Measurements from ENCODE around the gene CEBPG. TPM values are rescaled to one million over a fixed set of nuclear protein-coding genes. Genes with fewer than 3 reads are reported as not detected.

Gene CEBPG
- total RNA-seq, result 10 to 100 TPM; 23.3 to 32.0 (median 23.4) TPM

DNA sequence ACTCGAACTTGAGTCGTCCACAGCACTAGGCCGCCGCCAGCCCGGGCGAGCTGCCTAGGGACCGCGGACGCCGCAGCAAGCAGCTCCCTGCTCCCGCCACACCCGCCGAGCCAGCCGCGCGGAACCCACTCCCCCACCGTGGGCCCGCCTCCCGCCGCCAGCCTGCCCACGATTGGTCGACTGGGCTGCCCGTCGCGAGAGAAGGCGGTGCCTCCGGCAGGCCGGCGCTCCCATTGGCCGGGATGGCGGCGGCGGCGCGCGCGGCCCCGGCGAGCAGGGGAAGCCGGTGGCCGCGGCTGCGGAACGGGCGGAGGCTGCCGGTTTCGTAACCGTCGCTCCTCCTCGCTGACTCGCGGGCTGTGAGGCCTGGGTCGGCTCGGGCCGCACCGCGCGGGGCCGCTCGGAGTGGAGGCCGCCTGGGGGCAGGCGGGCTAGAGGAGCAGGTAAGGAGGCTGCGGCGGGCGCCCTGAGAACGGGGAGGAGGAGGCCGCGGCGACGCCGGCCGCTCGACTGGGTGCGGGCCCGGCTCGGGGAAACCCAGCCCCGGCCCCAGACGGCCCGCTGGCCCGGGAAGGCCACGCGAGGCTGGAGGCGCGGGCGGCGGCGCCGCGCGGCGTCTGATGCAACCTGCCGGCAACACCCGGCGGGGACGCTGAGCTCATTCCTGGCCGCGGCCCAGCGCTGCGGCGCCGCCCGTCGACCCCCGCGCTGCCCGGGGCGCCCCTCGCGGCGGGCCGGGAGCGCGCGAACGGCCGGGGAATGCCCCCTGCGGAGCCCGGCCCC is at the start of gene CEBPG:
CEBPG (plus strand) TSS at position 257 of the 783 bp plus-strand sequence. CDS start 5,531 bp downstream, outside the sequence.
- no peaks in the 10 kb centered on the region for H3K36me3 ChIP-seq
- intact Hi-C loops (cut with DNase I; ENCODE audit: low total_unique reads), result no loop called here
- peak within 1 kb of the TSS; percentile 95 to 99 for H3K27ac ChIP-seq
- H3K27me3 ChIP-seq, result no peaks in the 10 kb centered on the region
- H3K4me1 ChIP-seq, result no peaks in the 10 kb centered on the region
- peak; percentile 92 to 96 for DNase-seq (ENCODE audit: low spot score in 2 of 2)
- H3K4me3 ChIP-seq, result peak within 1 kb of the TSS; percentile 81 to 93 (median 90)
- TF ChIP-seq POLR2A (IDR thresholded peaks at IDR 0.05) (no peak), POLR2AphosphoS5 (IDR thresholded peaks at IDR 0.05) (peak in 2 of 3 donors; percentile 37 to 73)
- TF ChIP-seq, protein P1, sequence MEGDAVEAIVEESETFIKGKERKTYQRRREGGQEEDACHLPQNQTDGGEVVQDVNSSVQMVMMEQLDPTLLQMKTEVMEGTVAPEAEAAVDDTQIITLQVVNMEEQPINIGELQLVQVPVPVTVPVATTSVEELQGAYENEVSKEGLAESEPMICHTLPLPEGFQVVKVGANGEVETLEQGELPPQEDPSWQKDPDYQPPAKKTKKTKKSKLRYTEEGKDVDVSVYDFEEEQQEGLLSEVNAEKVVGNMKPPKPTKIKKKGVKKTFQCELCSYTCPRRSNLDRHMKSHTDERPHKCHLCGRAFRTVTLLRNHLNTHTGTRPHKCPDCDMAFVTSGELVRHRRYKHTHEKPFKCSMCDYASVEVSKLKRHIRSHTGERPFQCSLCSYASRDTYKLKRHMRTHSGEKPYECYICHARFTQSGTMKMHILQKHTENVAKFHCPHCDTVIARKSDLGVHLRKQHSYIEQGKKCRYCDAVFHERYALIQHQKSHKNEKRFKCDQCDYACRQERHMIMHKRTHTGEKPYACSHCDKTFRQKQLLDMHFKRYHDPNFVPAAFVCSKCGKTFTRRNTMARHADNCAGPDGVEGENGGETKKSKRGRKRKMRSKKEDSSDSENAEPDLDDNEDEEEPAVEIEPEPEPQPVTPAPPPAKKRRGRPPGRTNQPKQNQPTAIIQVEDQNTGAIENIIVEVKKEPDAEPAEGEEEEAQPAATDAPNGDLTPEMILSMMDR (IDR thresholded peaks at IDR 0.05), result peak in 1 of 3 donors; percentile 37
- no peaks in the 10 kb centered on the region for H3K9me3 ChIP-seq

DNA sequence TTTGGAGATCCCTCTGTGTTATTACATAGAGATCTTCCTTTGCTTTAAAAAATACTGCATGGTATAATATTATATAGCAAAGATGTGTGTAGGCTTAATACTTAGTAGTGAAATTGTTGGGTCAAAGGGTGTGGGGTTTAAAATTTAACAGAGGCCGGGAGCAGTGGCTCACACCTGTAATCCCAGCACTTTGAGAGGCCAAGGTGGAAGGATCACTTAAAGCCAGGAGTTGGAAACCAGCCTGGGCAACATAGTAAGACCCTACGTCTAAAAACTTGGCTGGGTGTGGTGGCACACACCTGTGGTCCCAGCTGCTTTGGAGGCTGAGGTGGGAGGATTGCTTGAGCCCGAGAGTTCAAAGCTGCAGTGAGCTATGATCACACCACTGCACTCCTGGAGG is 48.9 kb upstream of the CEBPG start:
- no peak overlapping the region for H3K27ac ChIP-seq
- intact Hi-C loops (cut with DNase I; ENCODE audit: low total_unique reads), result no loop called here
- DNase-seq (ENCODE audit: low spot score in 2 of 2), result no peak
- no peaks in the 10 kb centered on the region for H3K36me3 ChIP-seq
- TF ChIP-seq POLR2A (IDR thresholded peaks at IDR 0.05), result no peak
- TF ChIP-seq POLR2AphosphoS5 (IDR thresholded peaks at IDR 0.05), result no peak
- TF ChIP-seq, protein P1 (IDR thresholded peaks at IDR 0.05), result no peak
- H3K9me3 ChIP-seq, result peaks cover 6 to 9% of the 10 kb centered on the region in 2 donors
- no peaks in the 10 kb centered on the region for H3K4me1 ChIP-seq
- no peaks in the 10 kb centered on the region for H3K27me3 ChIP-seq
- H3K4me3 ChIP-seq, result no peak overlapping the region

DNA sequence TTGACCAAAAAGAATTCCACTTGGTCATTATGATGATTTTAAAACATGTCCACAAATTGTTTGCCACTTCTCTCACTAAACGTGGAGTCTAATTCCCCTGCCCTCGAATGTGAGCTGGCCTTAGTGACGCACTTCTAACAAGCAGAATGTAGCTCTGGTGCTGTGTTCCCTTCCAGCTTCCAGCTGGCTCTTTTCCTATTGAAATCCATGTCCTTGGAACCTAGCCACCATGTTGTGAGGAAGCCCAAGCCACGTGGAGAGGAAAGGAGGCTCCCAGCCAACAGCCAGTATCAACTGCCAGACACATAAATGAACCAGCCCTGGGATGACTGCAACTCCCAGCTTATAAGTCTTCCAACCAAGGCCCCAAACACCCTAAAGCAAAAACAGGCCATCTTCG is 47.6 kb upstream of the CEBPG start:
- DNase-seq (ENCODE audit: low spot score in 2 of 2), result no peak
- Histone ChIP-seq H3K4me1 (no peaks in the 10 kb centered on the region), H3K27me3 (no peaks in the 10 kb centered on the region), H3K36me3 (no peaks in the 10 kb centered on the region), H3K4me3 (no peak overlapping the region), H3K9me3 (peaks cover 6 to 9% of the 10 kb centered on the region in 2 donors), H3K27ac (no peak overlapping the region)
- TF ChIP-seq, protein P1 (IDR thresholded peaks at IDR 0.05), result no peak
- TF ChIP-seq POLR2AphosphoS5 (IDR thresholded peaks at IDR 0.05) (peak in 1 of 3 donors; percentile 35), POLR2A (IDR thresholded peaks at IDR 0.05) (no peak)
- intact Hi-C loops (cut with DNase I; ENCODE audit: low total_unique reads), result no loop called here

DNA sequence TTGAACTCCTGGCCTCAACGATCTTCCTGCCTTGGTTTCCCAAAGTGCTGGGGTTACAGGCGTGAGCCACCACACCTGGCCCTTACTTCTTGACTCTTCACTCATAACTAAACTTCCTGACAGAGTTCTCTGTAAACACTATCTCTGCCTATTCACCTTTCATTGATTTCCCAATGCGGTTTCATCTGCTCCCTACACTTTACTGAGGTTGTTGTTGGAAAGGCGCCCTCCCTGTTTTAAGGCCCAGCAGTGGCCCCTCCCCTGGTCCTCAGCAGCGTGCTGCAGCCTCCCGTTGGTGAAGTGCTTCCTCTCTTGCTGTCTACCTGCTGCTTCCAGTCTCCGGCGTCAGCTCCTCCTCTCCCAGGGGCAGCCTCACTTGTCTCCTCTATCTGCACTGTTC is 44.4 kb upstream of the CEBPG start:
- H3K9me3 ChIP-seq, result peaks cover 6 to 9% of the 10 kb centered on the region in 2 donors
- intact Hi-C loops (cut with DNase I; ENCODE audit: low total_unique reads), result no loop called here
- H3K4me3 ChIP-seq, result no peak overlapping the region
- H3K36me3 ChIP-seq, result no peaks in the 10 kb centered on the region
- no peak for DNase-seq (ENCODE audit: low spot score in 2 of 2)
- no peaks in the 10 kb centered on the region for H3K4me1 ChIP-seq
- no peak overlapping the region for H3K27ac ChIP-seq
- H3K27me3 ChIP-seq, result no peaks in the 10 kb centered on the region
- TF ChIP-seq POLR2AphosphoS5 (IDR thresholded peaks at IDR 0.05) (no peak), POLR2A (IDR thresholded peaks at IDR 0.05) (no peak)

DNA sequence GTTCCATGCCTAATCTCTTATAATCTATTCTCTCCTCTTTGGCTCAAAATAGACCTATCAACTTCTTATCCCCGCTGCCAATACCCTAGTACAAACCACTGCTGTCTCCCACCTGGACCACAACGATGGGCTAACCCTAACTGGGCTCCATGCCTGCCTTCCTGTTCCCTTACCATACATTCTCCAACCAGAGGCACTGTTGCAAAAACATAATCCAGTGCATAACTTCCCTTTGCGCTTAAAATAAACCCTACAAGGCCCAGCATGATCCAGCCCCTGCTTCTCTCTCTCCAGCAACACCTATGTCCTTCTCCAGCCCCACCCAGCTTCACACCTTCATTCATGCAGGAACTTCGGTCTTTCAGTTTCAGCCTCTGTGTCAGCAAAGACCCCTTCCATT is 43.8 kb upstream of the CEBPG start:
- intact Hi-C loops (cut with DNase I; ENCODE audit: low total_unique reads), result no loop called here
- Histone ChIP-seq H3K4me3 (no peak overlapping the region), H3K27ac (no peak overlapping the region), H3K36me3 (no peaks in the 10 kb centered on the region), H3K4me1 (no peaks in the 10 kb centered on the region), H3K27me3 (no peaks in the 10 kb centered on the region), H3K9me3 (peaks cover 6 to 9% of the 10 kb centered on the region in 2 donors)
- TF ChIP-seq POLR2A (IDR thresholded peaks at IDR 0.05) (no peak), POLR2AphosphoS5 (IDR thresholded peaks at IDR 0.05) (no peak)
- TF ChIP-seq, protein P1 (IDR thresholded peaks at IDR 0.05), result no peak
- no peak for DNase-seq (ENCODE audit: low spot score in 2 of 2)
